CD4-positive, alpha-beta T cell treated with Interleukin-15 for 1 hour (primary cell): ENCODE results near the gene HECTD1.
"Not testable (repeated sequence)": the region's sequence is repeated elsewhere in the genome, so short reads cannot be mapped to it uniquely, and the experiment has no call there.

ENCODE experiments used
- DNase-seq: peaks from one replicate; pipeline ENCODE4 v3.0.0-alpha.2; 2020

Gene HECTD1

DNA sequence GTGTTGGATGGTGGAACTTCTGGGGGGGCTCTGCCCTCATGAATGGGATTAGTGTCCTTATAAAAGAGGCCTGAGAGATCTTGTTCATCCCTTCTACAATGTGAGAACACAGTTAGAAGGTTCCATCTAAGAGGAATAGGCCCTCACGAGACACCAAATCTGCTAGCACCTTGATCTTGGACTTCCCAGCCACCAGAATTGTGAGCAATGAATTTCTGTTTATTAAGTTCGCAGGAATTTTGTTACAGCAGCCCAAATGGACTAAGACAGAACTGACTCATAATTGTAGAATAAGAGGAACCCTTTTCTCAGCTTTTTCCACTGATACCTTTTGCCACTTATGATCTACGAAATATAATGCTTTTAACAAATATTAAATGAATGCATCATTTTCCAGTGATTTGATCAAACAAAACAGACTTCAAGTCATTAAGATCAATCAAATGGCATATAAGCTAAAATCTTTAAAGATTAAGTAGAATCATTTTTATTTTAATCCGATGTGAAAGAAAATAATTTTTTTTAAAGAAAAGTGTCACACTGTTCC is 68.2 kb downstream of the HECTD1 start:
- no peak for DNase-seq

DNA sequence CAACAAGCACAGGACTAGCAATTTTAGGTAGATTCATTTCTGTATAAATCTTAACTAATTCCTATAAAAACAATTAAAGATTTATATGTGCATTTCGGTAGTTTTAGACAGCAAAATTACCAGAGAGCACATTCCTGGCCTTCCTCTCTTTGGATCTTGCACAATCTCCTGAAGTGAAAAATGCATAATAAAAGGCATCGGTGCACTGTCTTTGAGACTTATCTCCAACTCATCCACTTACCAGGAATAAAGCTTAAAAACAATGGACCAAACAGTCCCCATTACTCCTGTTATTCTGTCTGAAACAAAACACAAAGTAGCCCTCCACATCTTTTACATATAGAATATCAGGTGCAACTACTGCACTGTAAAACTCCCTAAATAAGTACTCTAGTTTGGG is 69.3 kb downstream of the HECTD1 start:
- DNase-seq, result no peak

- no peak for DNase-seq
Observed at GRCh38 chr14:31137214-31137889, 70.2 kb downstream of the HECTD1 start.

DNA sequence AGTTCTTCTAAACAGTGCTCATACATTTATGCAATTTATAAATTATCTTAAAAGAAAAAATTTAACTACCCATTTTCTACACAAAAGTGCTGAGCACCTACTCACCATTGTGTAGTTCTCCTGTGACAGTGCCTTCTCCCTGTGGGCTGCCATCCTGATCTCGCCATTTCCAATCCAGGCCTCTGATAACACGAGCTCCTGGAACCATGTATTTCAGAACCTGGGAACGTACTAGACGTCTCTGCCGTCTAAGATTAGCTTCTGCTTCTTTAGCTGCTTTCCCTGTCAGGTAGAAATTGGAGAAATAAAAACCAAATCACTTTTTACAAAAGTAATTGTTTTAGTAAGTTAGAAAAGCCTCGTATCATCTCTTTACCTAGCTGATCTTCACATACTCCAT is 74.5 kb downstream of the HECTD1 start:
- no peak for DNase-seq

DNA sequence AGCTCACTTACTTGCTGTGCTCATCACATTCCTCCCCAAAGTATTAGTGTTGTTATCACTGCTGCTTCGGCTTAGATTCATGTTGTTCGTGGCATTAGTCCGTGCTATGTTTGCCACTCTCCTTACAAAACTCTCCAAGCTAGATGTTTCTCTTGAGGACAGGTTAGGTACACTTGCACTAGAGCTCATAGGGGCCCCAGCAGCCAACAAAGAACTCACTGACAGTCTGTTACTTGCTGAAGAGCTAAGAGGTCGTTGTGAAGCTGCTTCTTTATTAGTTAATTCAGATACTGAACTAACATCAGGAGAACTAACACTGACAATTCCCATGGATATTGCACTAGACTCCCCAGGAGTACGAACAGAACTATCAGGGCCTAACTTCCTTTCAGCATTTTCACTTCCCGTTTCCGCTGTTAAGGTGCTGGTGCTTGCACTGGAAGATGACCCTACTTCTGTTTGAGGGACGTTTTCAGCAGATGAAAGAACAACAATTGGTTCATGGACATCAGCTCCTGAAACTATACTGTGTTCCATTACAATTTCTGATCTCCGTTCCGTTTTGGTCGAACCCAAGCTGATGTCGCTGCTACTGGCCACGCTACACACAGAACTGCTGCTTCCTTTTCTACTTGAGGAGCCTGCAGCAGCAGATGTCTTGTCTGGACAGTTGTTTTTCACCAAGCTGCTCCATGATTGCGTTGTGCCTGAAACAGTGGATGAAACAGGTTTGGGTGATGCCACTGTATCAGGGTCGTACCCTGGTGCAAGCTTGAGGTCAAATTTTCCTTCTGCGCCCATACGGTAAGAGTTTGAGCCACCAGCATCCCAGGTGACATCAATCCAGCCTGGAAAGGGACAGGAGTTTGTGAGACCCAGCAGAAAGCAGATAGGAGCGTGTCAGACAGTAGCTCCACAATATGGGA is 78.7 kb downstream of the HECTD1 start:
- no peak for DNase-seq

DNA sequence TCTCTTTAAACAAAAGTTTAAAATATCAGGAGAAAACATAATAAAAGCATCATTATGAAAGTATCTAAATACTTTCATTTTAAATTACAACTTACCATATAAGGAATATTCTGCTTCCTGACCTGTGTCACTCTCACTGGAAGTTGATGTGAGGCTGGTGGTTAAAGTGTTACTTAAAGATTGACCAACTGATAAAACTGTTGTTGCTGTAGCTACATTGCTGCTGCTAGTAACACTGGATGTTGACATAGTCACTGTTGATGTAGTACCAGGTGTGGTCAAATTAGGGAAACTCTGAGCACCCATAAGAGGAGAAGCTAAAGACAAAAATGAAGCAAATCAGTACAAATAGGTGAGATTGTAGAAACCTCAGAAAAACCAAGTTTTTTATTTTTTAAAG is 79.9 kb downstream of the HECTD1 start:
- DNase-seq, result peak; percentile 44

GRCh38 chr14:31126680-31127079 is 80.9 kb downstream of the HECTD1 start:
- DNase-seq, result no peak

GRCh38 chr14:31125231-31125630 is 82.4 kb downstream of the HECTD1 start:
- no peak for DNase-seq

DNA sequence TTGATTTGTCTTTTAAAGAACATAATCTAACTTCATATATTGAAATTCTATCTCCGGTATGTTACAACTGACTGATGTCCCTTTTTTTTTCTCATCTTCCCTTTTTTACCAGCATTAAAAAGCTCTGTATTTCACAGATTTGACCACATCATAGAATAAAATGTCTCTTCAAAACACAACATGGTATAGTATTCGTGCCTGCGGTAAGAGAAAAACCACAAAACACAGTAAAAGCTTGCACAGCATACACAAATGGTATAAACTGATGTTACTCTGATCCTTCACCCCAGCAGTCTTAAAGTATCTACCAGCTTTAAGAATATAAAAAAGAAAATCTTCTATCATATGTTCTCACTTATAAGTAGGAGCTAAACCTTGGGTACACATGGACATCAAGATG is 83.4 kb downstream of the HECTD1 start:
- DNase-seq, result no peak

DNA sequence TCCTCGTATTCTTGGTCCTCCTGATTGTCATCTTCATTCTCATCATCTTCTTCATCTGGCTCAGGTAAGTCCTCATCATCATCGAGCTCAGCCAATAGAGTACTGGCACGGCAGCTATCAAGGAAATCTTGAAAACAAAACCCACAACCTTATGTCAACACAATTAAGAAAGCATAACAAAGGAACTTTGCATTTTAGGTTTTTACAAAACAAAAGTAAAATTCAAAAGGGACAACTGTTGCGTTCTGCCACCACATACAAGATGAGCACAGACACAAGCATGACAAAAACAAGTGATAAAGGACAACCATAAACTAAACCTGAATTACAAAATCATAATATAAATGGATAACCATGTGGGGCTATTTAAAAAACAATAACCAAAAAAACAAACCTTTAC is 84.7 kb downstream of the HECTD1 start:
- no peak for DNase-seq

- DNase-seq, result no peak
Observed at GRCh38 chr14:31122098-31122611, 85.4 kb downstream of the HECTD1 start.

GRCh38 chr14:31118892-31119291 is 88.7 kb downstream of the HECTD1 start:
- DNase-seq, result no peak

DNA sequence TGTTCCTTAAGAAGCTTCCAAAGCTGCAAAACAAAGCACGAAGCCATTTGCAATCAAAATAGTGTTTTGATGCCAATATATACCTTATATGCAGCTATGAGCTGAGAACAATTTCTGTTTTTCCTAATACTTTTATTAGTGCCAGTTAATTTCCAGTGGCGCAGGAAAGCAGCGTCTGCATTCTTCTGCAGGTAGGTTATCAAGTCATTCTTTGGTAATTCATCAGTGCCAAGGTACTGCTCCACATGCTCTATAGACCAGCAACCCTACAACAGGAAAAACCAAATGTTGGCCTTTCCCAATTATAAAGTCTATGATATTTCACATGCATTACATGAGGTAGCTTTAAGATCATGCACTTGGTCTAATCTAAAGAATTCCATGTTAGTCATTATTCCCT is 93.8 kb downstream of the HECTD1 start:
- DNase-seq, result no peak

GRCh38 chr14:31110872-31111271 is 96.7 kb downstream of the HECTD1 start:
- no peak for DNase-seq

DNA sequence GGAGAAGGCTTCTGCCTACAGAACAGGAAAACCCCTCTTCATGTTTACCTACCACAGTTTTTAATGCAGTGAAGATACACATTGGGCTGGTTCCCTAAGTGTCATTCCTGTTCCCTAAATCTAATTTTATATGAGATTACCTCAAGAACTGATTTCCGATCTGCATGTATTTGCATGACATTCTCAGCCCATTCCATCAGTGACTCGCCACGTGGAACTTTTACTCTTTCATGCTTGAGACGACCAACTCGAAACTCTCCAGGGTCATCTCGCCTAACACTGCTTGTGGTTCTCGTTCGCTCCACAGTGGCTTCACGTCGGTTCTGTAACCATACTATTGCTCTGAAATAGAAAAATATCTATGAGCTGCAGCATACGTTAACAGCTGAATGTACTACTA is 98.3 kb downstream of the HECTD1 start:
- DNase-seq, result no peak

GRCh38 chr14:31106768-31107167 is 100.8 kb downstream of the HECTD1 start:
- no peak for DNase-seq

DNA sequence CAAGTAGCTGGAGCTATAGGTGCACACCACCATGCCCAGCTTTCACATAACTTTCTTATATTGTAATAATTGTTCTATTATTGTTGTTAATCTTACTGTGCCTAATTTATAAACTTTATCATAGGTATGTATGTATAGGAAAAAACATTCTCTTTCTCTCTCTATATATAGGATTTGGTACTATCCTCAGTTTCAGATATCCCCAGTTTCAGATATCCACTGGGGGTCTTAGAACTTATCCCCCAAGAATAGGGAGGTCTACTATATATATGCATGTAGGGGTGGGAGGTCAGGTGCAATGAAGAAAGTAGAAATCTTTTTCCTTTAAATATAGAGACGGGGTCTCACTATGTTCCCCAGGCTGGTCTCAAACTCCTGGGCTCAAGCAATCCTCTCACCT is 110.5 kb downstream of the HECTD1 start:
- no peak for DNase-seq

DNA sequence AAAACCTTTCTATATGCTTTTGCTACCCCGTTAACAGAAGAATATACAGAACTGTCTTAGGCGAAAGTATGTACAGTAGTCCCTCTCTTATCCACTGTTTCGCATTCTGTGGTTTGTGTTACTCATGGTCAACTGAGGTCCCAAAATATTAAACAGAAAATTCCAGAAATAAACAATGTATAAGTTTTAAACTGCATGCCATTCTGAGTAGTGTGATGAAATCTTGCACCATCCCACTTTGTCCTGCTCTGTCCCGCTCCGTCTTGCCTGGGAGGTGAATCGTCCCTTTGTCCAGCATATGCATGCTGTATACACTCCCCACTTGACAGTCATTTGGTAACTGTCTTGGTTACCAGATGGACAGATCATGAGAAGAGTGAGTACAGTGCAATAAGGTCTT is 111.3 kb downstream of the HECTD1 start:
- no peak for DNase-seq

- not testable (repeated sequence) for DNase-seq
Observed at GRCh38 chr14:31095817-31096216, 111.8 kb downstream of the HECTD1 start.

DNA sequence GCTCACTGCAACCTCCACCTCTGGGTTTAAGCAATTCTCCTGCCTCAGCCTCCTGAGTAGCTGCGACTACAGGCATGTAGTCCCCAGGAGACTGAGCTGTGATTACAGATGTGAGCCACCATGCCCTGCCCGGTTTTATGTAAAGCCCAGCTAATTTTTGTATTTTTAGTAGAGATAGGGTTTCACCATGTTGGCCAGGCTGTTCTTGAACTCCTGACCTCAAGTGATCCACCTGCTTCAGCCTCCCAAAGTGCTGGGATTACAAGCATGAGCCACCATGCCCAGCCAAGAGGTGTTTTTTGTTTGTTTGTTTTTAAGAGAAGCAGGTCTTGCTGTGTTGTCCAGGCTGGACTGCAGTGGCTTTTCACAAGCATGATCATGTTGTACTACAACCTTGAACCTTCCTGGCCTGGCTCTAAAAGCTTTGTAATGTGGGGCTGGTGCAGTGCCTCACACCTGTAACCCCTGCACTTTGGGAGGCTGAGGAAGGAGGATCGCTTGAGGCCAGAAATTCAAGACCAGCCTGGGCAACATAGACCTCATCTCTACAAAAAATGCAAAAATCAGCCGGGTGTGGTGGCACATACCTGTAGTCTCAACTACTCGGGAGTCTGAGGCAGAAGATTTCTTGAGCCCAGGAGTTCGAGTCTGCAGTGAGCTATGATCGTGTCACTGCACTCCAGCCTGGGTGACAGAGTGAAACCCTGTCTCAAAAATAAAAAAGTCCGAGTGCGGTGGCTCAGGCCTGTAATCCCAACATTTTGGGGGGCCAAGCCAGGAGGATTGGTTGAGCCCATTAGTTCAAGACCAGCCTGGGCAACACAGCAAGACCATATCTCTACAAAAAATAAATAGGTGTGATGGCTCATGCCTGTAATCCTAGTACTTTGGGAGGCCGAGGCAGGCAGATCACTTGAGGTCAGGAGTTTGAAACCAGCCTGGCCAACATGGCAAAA is 113.4 kb downstream of the HECTD1 start:
- not testable (repeated sequence) for DNase-seq

GRCh38 chr14:31092160-31092708 is 115.4 kb downstream of the HECTD1 start:
- no peak for DNase-seq
